WTC11 (cell line): ENCODE measurements around the gene SCYL3. TPM values are rescaled to one million over a fixed set of nuclear protein-coding genes. Genes with fewer than 3 reads are reported as not detected.

ENCODE experiments used
- ATAC-seq: fragments of 200-7000 bp; cut with Tn5 transposase; 2 replicates; pipeline ENCODE4 v1.10.0; 2021; ENCODE audit warnings: mild to moderate bottlenecking, moderate library complexity
- CTCF ChIA-PET: fragments of 300-600 bp; sonication (Branson Sonifier 250); formaldehyde crosslinking; loops from one replicate; lab custom pipeline; 2021; ENCODE audit warnings: antibody characterized with exemption; lab: Charles Lee
- POLR2A ChIA-PET: fragments of 350-600 bp; sonication (Branson Sonifier 250); formaldehyde crosslinking; loops from one replicate; lab custom pipeline; 2021; ENCODE audit warnings: antibody characterized with exemption; lab: Charles Lee
- DNase-seq: peaks from one replicate; pipeline ENCODE4 v3.0.0; 2021; ENCODE audit warnings: low spot score
- H3K27ac Mint-ChIP-seq: 2 replicates; pipeline ENCODE4 v1.8.0; 2021; ENCODE audit warnings: mixed read lengths
- H3K27me3 Mint-ChIP-seq: 2 replicates; pipeline ENCODE4 v1.8.0; 2021; ENCODE audit warnings: low read depth, mild to moderate bottlenecking, moderate library complexity, mixed read lengths
- H3K36me3 Mint-ChIP-seq: 2 replicates; pipeline ENCODE4 v1.8.0; 2021; ENCODE audit warnings: mixed read lengths
- H3K4me1 Mint-ChIP-seq: 2 replicates; pipeline ENCODE4 v1.8.0; 2022; ENCODE audit warnings: mixed read lengths
- H3K4me3 Mint-ChIP-seq: 2 replicates; pipeline ENCODE4 v1.8.0; 2021; ENCODE audit warnings: mild to moderate bottlenecking, moderate library complexity, mixed read lengths
- H3K9me3 Mint-ChIP-seq: 2 replicates; pipeline ENCODE4 v1.8.0; 2021; ENCODE audit warnings: mixed read lengths
- ARID4B ChIP-seq: sonication (generic); formaldehyde crosslinking; IDR thresholded peaks from 2 replicates; pipeline ENCODE4 v1.8.0; 2023; ENCODE audit warnings: missing genetic modification reagents, mild to moderate bottlenecking, borderline replicate concordance
- FOXP4 ChIP-seq: sonication (generic); formaldehyde crosslinking; IDR thresholded peaks from 2 replicates; pipeline ENCODE4 v1.8.0; 2022; ENCODE audit warnings: mild to moderate bottlenecking, missing genetic modification reagents
- IRF2 ChIP-seq: sonication (generic); formaldehyde crosslinking; IDR thresholded peaks from 2 replicates; pipeline ENCODE4 v1.8.0; 2022; ENCODE audit warnings: low read depth, missing genetic modification reagents, borderline replicate concordance
- KAT7 ChIP-seq: sonication (generic); formaldehyde crosslinking; IDR thresholded peaks from 2 replicates; pipeline ENCODE4 v1.8.1; 2023; ENCODE audit warnings: missing genetic modification reagents, mild to moderate bottlenecking, borderline replicate concordance
- MYBL2 ChIP-seq: sonication (generic); formaldehyde crosslinking; IDR thresholded peaks from 2 replicates; pipeline ENCODE4 v1.8.1; 2023; ENCODE audit warnings: mild to moderate bottlenecking, moderate library complexity, missing genetic modification reagents
- NFATC4 ChIP-seq: fragments of 250-450 bp; sonication (Bioruptor Pico); IDR thresholded peaks from 2 replicates; pipeline ENCODE4 v1.9.0; 2021; ENCODE audit warnings: mild to moderate bottlenecking
- PRRX2 ChIP-seq: fragments of 250-450 bp; sonication (Bioruptor Pico); IDR thresholded peaks from 2 replicates; pipeline ENCODE4 v1.8.0; 2021; ENCODE audit warnings: mild to moderate bottlenecking
- SOX15 ChIP-seq: fragments of 250-450 bp; sonication (Bioruptor Pico); IDR thresholded peaks from 2 replicates; pipeline ENCODE4 v1.9.0; 2021; ENCODE audit warnings: mild to moderate bottlenecking
- TCF7 ChIP-seq: sonication (generic); formaldehyde crosslinking; IDR thresholded peaks from 2 replicates; pipeline ENCODE4 v1.8.0; 2022; ENCODE audit warnings: mild to moderate bottlenecking, low read depth, missing genetic modification reagents, moderate library complexity
- USF1 ChIP-seq: sonication (generic); formaldehyde crosslinking; IDR thresholded peaks from 2 replicates; pipeline ENCODE4 v1.8.0; 2022; ENCODE audit warnings: mild to moderate bottlenecking, missing genetic modification reagents
- ZNF317 ChIP-seq: sonication (generic); formaldehyde crosslinking; IDR thresholded peaks from 2 replicates; pipeline ENCODE4 v1.8.1; 2023; ENCODE audit warnings: low read depth, mild to moderate bottlenecking, moderate library complexity, missing genetic modification reagents, borderline replicate concordance
- ZNF512 ChIP-seq: sonication (generic); formaldehyde crosslinking; IDR thresholded peaks from 2 replicates; pipeline ENCODE4 v1.8.1; 2022; ENCODE audit warnings: missing genetic modification reagents, borderline replicate concordance
- ZNF532 ChIP-seq: fragments of 250-450 bp; sonication (Bioruptor Pico); IDR thresholded peaks from 2 replicates; pipeline ENCODE4 v1.9.0; 2021; ENCODE audit warnings: mild to moderate bottlenecking, borderline replicate concordance
- total RNA-seq: library from RNA; stranded (reverse); gene quantifications from 3 replicates; pipeline ENCODE4 v1.2.3, GENCODE V29; 2021
- TF ChIP-seq, protein P1 (sequence below): fragments of 200-600 bp; IDR thresholded peaks from 2 replicates; pipeline ENCODE4 v1.8.0; 2022; ENCODE audit warnings: antibody characterized with exemption

Gene SCYL3
- total RNA-seq, 1 experiment from 2014 or later = 5.3 TPM

DNA sequence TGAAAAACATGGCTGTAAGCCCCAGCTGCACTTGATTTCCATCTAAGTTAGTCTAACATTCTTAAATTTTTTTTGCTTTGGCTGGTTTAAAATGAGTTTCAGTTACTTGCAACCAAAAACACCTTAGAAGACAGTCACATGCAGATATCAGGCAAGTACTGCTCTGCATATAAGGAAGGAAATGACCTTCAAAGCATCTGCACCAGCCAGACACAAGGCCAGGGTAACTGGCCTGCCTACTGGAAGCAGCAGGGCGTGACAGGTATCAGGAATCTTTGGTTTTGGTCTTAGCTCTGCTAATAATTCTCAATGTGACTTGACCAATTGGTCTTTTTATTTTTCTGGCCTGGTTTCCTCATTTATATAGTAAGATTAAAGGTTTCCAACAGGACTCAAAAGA, 33.5 kb downstream of the SCYL3 start (continued):
- TF ChIP-seq ZNF532 (CRISPR knock-in tag) (no peak), FOXP4 (no peak), KAT7 (CRISPR knock-in tag) (no peak)

DNA sequence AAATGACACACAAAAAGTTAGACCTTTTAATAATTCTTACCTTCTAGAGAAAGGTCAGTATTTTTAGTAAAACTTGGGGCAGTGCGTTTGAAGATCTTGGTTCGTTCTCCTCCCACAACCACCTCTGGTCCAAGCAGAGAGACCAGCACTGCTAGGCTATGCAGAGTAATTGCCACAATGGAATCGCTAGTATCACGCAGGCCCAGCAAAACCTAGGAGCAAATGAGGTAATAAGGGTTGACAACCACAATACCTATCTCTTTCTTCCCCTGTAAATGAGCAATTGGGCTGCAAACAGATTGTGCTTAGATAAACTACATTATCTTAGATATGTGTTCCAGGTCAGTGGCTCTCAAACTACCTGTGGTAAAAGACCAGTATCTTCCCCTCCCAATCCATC, 34.7 kb downstream of the SCYL3 start:
- TF ChIP-seq IRF2 (no peak), PRRX2 (no peak)
- peaks cover 49% of the 10 kb centered on the region for H3K36me3 Mint-ChIP-seq
- H3K4me1 Mint-ChIP-seq = no peaks in the 10 kb centered on the region
- no peak overlapping the region for H3K27ac Mint-ChIP-seq
- no peaks in the 10 kb centered on the region for H3K9me3 Mint-ChIP-seq
- H3K4me3 Mint-ChIP-seq = no peak overlapping the region
- no peak for DNase-seq
- ChIA-PET CTCF (interaction anchor here (1.1 kb wide), 1 partner anchor 273 kb away, joined by 3 read pairs; the partner anchor contains the start of gene F5), POLR2A (no interaction called here)
- no peaks in the 10 kb centered on the region for H3K27me3 Mint-ChIP-seq
- no peak for ATAC-seq

- Mint-ChIP-seq H3K4me3 (no peak overlapping the region), H3K27ac (no peak overlapping the region), H3K27me3 (no peaks in the 10 kb centered on the region), H3K9me3 (no peaks in the 10 kb centered on the region), H3K36me3 (peaks cover 49% of the 10 kb centered on the region), H3K4me1 (no peaks in the 10 kb centered on the region)
- TF ChIP-seq ZNF317 (CRISPR knock-in tag) (no peak), SOX15 (no peak), TCF7 (CRISPR knock-in tag) (no peak), ARID4B (CRISPR knock-in tag) (no peak), MYBL2 (CRISPR knock-in tag) (no peak), NFATC4 (CRISPR knock-in tag) (no peak), USF1 (no peak), ZNF512 (CRISPR knock-in tag) (no peak)
- TF ChIP-seq, protein P1, sequence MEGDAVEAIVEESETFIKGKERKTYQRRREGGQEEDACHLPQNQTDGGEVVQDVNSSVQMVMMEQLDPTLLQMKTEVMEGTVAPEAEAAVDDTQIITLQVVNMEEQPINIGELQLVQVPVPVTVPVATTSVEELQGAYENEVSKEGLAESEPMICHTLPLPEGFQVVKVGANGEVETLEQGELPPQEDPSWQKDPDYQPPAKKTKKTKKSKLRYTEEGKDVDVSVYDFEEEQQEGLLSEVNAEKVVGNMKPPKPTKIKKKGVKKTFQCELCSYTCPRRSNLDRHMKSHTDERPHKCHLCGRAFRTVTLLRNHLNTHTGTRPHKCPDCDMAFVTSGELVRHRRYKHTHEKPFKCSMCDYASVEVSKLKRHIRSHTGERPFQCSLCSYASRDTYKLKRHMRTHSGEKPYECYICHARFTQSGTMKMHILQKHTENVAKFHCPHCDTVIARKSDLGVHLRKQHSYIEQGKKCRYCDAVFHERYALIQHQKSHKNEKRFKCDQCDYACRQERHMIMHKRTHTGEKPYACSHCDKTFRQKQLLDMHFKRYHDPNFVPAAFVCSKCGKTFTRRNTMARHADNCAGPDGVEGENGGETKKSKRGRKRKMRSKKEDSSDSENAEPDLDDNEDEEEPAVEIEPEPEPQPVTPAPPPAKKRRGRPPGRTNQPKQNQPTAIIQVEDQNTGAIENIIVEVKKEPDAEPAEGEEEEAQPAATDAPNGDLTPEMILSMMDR = no peak
- ATAC-seq = no peak
- POLR2A ChIA-PET = no interaction called here
- CTCF ChIA-PET = no interaction called here
- DNase-seq = no peak
Observed at GRCh38 chr1:169858467-169858866, 35.2 kb downstream of the SCYL3 start.
